GM12878 (cell line): ENCODE data around the gene GHDC. TPM values are rescaled to one million over a fixed set of nuclear protein-coding genes. Genes with fewer than 3 reads are reported as not detected.

Experiments used
- ATAC-seq: fragments of 200-7000 bp; cut with Tn5 transposase; 3 replicates; pipeline ENCODE4 v1.9.1; 2020; ENCODE audit warnings: mild to moderate bottlenecking, moderate library complexity
- BruUV-seq: library from RNA; stranded (reverse); fragments of 400-500 nt; replicated peaks from 2 replicates; lab custom pipeline; 2021; lab: Mats Ljungman, UMichigan
- CTCF ChIA-PET: fragments of 300-600 bp; sonication (Branson Sonifier 250); formaldehyde crosslinking; extraction: SDS; loops from one replicate; lab custom pipeline; 2021; ENCODE audit warnings: inconsistent platforms; lab: Yijun Ruan, JAX
- POLR2A ChIA-PET: fragments of 350-600 bp; formaldehyde crosslinking; extraction: SDS; loops from one replicate; lab custom pipeline; 2021; ENCODE audit warnings: inconsistent platforms; lab: Charles Lee
- RAD21 ChIA-PET: fragments of 300-600 bp; sonication (Branson Sonifier 250); formaldehyde crosslinking; loops from one replicate; lab custom pipeline; 2023; ENCODE audit warnings: antibody characterized with exemption; ENCODE audit not compliant: unreplicated experiment; lab: Charles Lee
- SMC1A ChIA-PET: fragments of 300-600 bp; sonication (Branson Sonifier 250); formaldehyde crosslinking; loops from one replicate; lab custom pipeline; 2023; ENCODE audit not compliant: unreplicated experiment, uncharacterized antibody; lab: Charles Lee
- DNase-seq: peaks from one replicate; pipeline ENCODE4 v3.0.0-alpha.2; 2011; ENCODE audit warnings: low read depth, low spot score
- FAIRE-seq: peaks from 3 replicates; lab custom pipeline; 2011; peaks lifted over from hg19 to GRCh38; lab: Jason Lieb, UNC
- H2AFZ ChIP-seq: 2 replicates; pipeline ENCODE4 v1.6.0; 2011; ENCODE audit warnings: low read depth, low read length, control low read depth; ENCODE audit not compliant: control insufficient read depth
- H3K27ac ChIP-seq: 2 replicates; pipeline ENCODE4 v1.5.1; 2011; ENCODE audit warnings: control low read depth; ENCODE audit not compliant: control insufficient read depth, insufficient read depth
- H3K27me3 ChIP-seq, 2 experiments: replicated peaks in 1 of 2; 2 replicates each; pipeline versions ENCODE4 v1.6.0 to v1.6.1; 2011; ENCODE audit warnings: low read length in 1 of 2; ENCODE audit not compliant: control insufficient read depth in 2 of 2, insufficient read depth in 2 of 2
- H3K36me3 ChIP-seq, 2 experiments: 2 replicates each; pipeline ENCODE4 v1.5.1; 2011; ENCODE audit warnings: low read length in 1 of 2; ENCODE audit not compliant: control insufficient read depth in 2 of 2, insufficient read depth in 2 of 2
- H3K4me1 ChIP-seq: 2 replicates; pipeline ENCODE4 v1.6.1; 2011; ENCODE audit warnings: mild to moderate bottlenecking, low read length, moderate library complexity, mixed read lengths; ENCODE audit not compliant: control insufficient read depth, insufficient read depth
- H3K4me2 ChIP-seq: 2 replicates; pipeline ENCODE4 v1.6.0; 2011; ENCODE audit warnings: control low read depth; ENCODE audit not compliant: control insufficient read depth, insufficient read depth
- H3K4me3 ChIP-seq: fragments of 200-600 bp; sonication (generic); 2 replicates; pipeline ENCODE4 v1.5.1; 2016
- H3K79me2 ChIP-seq: 2 replicates; pipeline ENCODE4 v1.6.0; 2011; ENCODE audit warnings: low read length; ENCODE audit not compliant: control insufficient read depth, insufficient read depth
- H3K9ac ChIP-seq: 2 replicates; pipeline ENCODE4 v1.8.0; 2011; ENCODE audit warnings: low read length, control low read depth, mixed read lengths; ENCODE audit not compliant: control insufficient read depth, insufficient read depth
- H3K9me3 ChIP-seq: replicated peaks from 3 replicates; pipeline ENCODE4 v1.5.1; 2011; ENCODE audit warnings: mild to moderate bottlenecking, low read length; ENCODE audit not compliant: control insufficient read depth, insufficient read depth
- H4K20me1 ChIP-seq: 2 replicates; pipeline ENCODE4 v1.6.0; 2011; ENCODE audit not compliant: control insufficient read depth, insufficient read depth
- CHD4 ChIP-seq: fragments of 200-600 bp; sonication (generic); IDR thresholded peaks from 2 replicates; pipeline ENCODE4 v1.6.1; 2016; ENCODE audit warnings: mild to moderate bottlenecking
- EED ChIP-seq: sonication (generic); IDR thresholded peaks from 2 replicates; pipeline ENCODE4 v1.6.1; 2016; ENCODE audit warnings: antibody characterized with exemption, low read depth
- HDGF ChIP-seq: fragments of 450-650 bp; IDR thresholded peaks from 2 replicates; pipeline ENCODE4 v1.6.1; 2016; ENCODE audit warnings: antibody characterized with exemption
- LARP7 ChIP-seq: fragments of 450-650 bp; IDR thresholded peaks from 2 replicates; pipeline ENCODE4 v1.6.1; 2017; ENCODE audit warnings: mild to moderate bottlenecking
- RAD21 ChIP-seq: IDR thresholded peaks from 2 replicates; pipeline ENCODE4 v1.6.1; 2011; ENCODE audit warnings: mild to moderate bottlenecking, low read depth, low read length, moderate library complexity; ENCODE audit not compliant: insufficient read depth
- RUNX3 ChIP-seq: IDR thresholded peaks from 2 replicates; pipeline ENCODE4 v1.6.1; 2012; ENCODE audit warnings: low read length, inconsistent platforms
- SIN3A ChIP-seq: IDR thresholded peaks from 2 replicates; pipeline ENCODE4 v1.6.1; 2012; ENCODE audit warnings: low read depth, low read length, improper control_type of control experiment
- SMC3 ChIP-seq: IDR thresholded peaks from 2 replicates; pipeline ENCODE4 v1.6.1; 2011; ENCODE audit warnings: low read length, improper control_type of control experiment, borderline replicate concordance
- YY1 ChIP-seq: IDR thresholded peaks from 2 replicates; pipeline ENCODE4 v1.6.1; 2011; ENCODE audit warnings: low read depth, mild to moderate bottlenecking, low read length
- WGBS: methylation state at CpG from one replicate; pipeline ENCODE4 v1.1.6; 2016; ENCODE audit warnings: low lambda C conversion rate; ENCODE audit not compliant: insufficient replicate concordance, insufficient coverage; ENCODE audit errors: missing lambda C conversion rate; 5-methylcytosine and 5-hydroxymethylcytosine counted together
- in situ Hi-C: fragments of 300-500 bp; cut with MboI; formaldehyde crosslinking; loops from 9 replicates; pipeline ENCODE4 v1.14.3; 2018; ENCODE audit warnings: mixed read lengths
- intact Hi-C: fragments of 100-400 bp; cut with micrococcal nuclease; formaldehyde crosslinking; loops from one replicate; pipeline ENCODE4 v1.14.2; 2022; ENCODE audit not compliant: unreplicated experiment
- polyA plus RNA-seq, 11 experiments: library from polyadenylated mRNA; depleted of rRNA in 4 of 11; unstranded in 6 of 11; stranded (reverse) in 5 of 11; fragments of >200 nt; fragmentation: Nextera tagmentation in 4 of 11; fragmentation: Illumina TruSeq in 1 of 11; extraction: Ambion mirVana in 4 of 11; extraction: Trizol in 1 of 11; gene quantifications; 1 replicate in 1 of 11; 2 replicates in 10 of 11; pipeline versions ENCODE4 v1.2.1 to v1.2.3, GENCODE V29; 2011 to 2016; ENCODE audit warnings: inconsistent platforms in 2 of 11, missing spikeins in 2 of 11, low read depth in 1 of 11
- total RNA-seq, 4 experiments: library from RNA; depleted of rRNA in 3 of 4; stranded (reverse); fragments of >200 nt in 3 of 4; fragmentation: Illumina TruSeq in 1 of 4; extraction: Trizol in 1 of 4; gene quantifications; 2 replicates each; pipeline versions ENCODE4 v1.2.1 to v1.2.3, GENCODE V29; 2013 to 2021
- TF ChIP-seq, protein P1 (sequence below): fragments of 450-650 bp; IDR thresholded peaks from 2 replicates; pipeline ENCODE4 v1.6.1; 2016; ENCODE audit warnings: mild to moderate bottlenecking, moderate library complexity, borderline replicate concordance
- TF ChIP-seq, protein P2 (sequence below), 3 experiments: IDR thresholded peaks in 2 of 3; conservative IDR thresholded peaks in 1 of 3; 2 replicates each; pipeline ENCODE4 v1.5.1; 2011; ENCODE audit warnings: low read depth in 3 of 3, low read length in 3 of 3, mild to moderate bottlenecking in 3 of 3, control low read depth in 2 of 3, moderate library complexity in 2 of 3, inconsistent platforms in 1 of 3, mixed read lengths in 1 of 3; ENCODE audit not compliant: control insufficient read depth in 2 of 3, insufficient read depth in 1 of 3; ENCODE audit errors: extremely low read depth in 1 of 3

The GHDC gene
- total and polyA plus RNA-seq, 10 of the 15 experiments (the other 5 are each of a cell fraction or from before 2014, with no cell fraction given), result 0.72 to 20.6 (median 12.9) TPM

GRCh38 chr17:42221886-42222745 lies 27.8 kb upstream of the GHDC start:
- Histone ChIP-seq H3K4me3 (no peak overlapping the region), H3K9me3 (no peaks in the 10 kb centered on the region), H3K27ac (no peak overlapping the region), H3K79me2 (no peaks in the 10 kb centered on the region), H3K4me2 (no peak overlapping the region), H3K27me3 (no peaks in the 10 kb centered on the region), H4K20me1 (no peaks in the 10 kb centered on the region), H3K36me3 (peaks cover 9 to 19% of the 10 kb centered on the region in 2 experiments), H3K4me1 (no peaks in the 10 kb centered on the region), H2AFZ (no peak overlapping the region), H3K9ac (no peak overlapping the region)
- FAIRE-seq (peak; percentile 91), DNase-seq (no peak), ATAC-seq (peak; percentile 87)
- CTCF ChIA-PET, result interaction anchor here (0.5 to 3.8 kb wide), 41 partner anchors 9 to 320 kb away, joined by 3 to 79 read pairs (median 5); partner anchors contain the start of genes GHDC and STAT5A
- SMC1A ChIA-PET, result interaction anchor here (0.5 to 2.5 kb wide), 24 partner anchors 14 to 305 kb away, joined by 3 to 13 read pairs (median 4); partner anchors contain the start of gene GHDC
- WGBS, result 67% methylated on average over 3 of the region's 3 CpGs
- in situ Hi-C loops, result no loop called here
- POLR2A ChIA-PET, result interaction anchor here (0.5 to 1.6 kb wide), 6 partner anchors 8 to 357 kb away, joined by 3 to 9 read pairs (median 4); no protein-coding TSS in a partner anchor
- intact Hi-C loops, result loop anchor here (10.0 kb wide), 1 partner anchor 183 kb away; no protein-coding TSS in a partner anchor
- RAD21 ChIA-PET, result interaction anchor here (0.6 to 2.3 kb wide), 24 partner anchors 15 to 541 kb away, joined by 3 to 33 read pairs (median 4); partner anchors contain the start of genes ODAD4, STAT3 and STAT5A
- no TSS peak for BruUV-seq
- TF ChIP-seq CHD4 (no peak), HDGF (peak; percentile 99), RAD21 (peak; percentile 74), EED (no peak), YY1 (0 out of 2 replicates have a peak, but pooled peaks have one; percentile 33), LARP7 (no peak), SIN3A (no peak), RUNX3 (peak; percentile 56), SMC3 (peak; percentile 46; the same call in 1 of the 2 replicates)
- TF ChIP-seq, protein P1, sequence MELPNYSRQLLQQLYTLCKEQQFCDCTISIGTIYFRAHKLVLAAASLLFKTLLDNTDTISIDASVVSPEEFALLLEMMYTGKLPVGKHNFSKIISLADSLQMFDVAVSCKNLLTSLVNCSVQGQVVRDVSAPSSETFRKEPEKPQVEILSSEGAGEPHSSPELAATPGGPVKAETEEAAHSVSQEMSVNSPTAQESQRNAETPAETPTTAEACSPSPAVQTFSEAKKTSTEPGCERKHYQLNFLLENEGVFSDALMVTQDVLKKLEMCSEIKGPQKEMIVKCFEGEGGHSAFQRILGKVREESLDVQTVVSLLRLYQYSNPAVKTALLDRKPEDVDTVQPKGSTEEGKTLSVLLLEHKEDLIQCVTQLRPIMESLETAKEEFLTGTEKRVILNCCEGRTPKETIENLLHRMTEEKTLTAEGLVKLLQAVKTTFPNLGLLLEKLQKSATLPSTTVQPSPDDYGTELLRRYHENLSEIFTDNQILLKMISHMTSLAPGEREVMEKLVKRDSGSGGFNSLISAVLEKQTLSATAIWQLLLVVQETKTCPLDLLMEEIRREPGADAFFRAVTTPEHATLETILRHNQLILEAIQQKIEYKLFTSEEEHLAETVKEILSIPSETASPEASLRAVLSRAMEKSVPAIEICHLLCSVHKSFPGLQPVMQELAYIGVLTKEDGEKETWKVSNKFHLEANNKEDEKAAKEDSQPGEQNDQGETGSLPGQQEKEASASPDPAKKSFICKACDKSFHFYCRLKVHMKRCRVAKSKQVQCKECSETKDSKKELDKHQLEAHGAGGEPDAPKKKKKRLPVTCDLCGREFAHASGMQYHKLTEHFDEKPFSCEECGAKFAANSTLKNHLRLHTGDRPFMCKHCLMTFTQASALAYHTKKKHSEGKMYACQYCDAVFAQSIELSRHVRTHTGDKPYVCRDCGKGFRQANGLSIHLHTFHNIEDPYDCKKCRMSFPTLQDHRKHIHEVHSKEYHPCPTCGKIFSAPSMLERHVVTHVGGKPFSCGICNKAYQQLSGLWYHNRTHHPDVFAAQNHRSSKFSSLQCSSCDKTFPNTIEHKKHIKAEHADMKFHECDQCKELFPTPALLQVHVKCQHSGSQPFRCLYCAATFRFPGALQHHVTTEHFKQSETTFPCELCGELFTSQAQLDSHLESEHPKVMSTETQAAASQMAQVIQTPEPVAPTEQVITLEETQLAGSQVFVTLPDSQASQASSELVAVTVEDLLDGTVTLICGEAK, result no peak
- TF ChIP-seq, protein P2, sequence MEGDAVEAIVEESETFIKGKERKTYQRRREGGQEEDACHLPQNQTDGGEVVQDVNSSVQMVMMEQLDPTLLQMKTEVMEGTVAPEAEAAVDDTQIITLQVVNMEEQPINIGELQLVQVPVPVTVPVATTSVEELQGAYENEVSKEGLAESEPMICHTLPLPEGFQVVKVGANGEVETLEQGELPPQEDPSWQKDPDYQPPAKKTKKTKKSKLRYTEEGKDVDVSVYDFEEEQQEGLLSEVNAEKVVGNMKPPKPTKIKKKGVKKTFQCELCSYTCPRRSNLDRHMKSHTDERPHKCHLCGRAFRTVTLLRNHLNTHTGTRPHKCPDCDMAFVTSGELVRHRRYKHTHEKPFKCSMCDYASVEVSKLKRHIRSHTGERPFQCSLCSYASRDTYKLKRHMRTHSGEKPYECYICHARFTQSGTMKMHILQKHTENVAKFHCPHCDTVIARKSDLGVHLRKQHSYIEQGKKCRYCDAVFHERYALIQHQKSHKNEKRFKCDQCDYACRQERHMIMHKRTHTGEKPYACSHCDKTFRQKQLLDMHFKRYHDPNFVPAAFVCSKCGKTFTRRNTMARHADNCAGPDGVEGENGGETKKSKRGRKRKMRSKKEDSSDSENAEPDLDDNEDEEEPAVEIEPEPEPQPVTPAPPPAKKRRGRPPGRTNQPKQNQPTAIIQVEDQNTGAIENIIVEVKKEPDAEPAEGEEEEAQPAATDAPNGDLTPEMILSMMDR (IDR thresholded peaks at IDR 0.05 in 2 of 3, conservative IDR thresholded peaks at IDR 0.05 in 1 of 3; ENCODE audit: control insufficient read depth in 2 of 3, extremely low read depth in 1 of 3, insufficient read depth in 1 of 3, low read depth in 3 of 3, low read length in 3 of 3), result peak; percentile 67 to 76 (median 70)
